Neutrophil (primary cell): Measurements from ENCODE around the gene FAHD1.

Source experiments
- H3K27ac ChIP-seq: fragments of 200-600 bp; sonication (generic); 2 replicates; pipeline ENCODE4 v1.5.1; 2016; ENCODE audit warnings: mild to moderate bottlenecking, moderate library complexity
- H3K27me3 ChIP-seq: fragments of 200-600 bp; sonication (generic); 2 replicates; pipeline ENCODE4 v1.6.0; 2016; ENCODE audit warnings: mild to moderate bottlenecking
- H3K36me3 ChIP-seq: fragments of 200-600 bp; sonication (generic); 2 replicates; pipeline ENCODE4 v1.5.1; 2017
- H3K4me1 ChIP-seq, 2 experiments: fragments of 200-600 bp in 1 of 2; sonication (generic) in 1 of 2; 1 replicate in 1 of 2; 2 replicates in 1 of 2; pipeline versions ENCODE4 v1.5.1 to v1.6.1; 2013 to 2016; ENCODE audit warnings: low read depth in 1 of 2, low read length in 1 of 2, mild to moderate bottlenecking in 1 of 2, moderate library complexity in 1 of 2; ENCODE audit not compliant: control insufficient read depth in 1 of 2, insufficient read depth in 1 of 2
- H3K4me3 ChIP-seq, 2 experiments: fragments of 200-600 bp in 1 of 2; sonication (generic) in 1 of 2; 1 replicate in 1 of 2; 2 replicates in 1 of 2; pipeline ENCODE4 v1.5.1; 2013 to 2016; ENCODE audit warnings: low read depth in 1 of 2, low read length in 1 of 2, mild to moderate bottlenecking in 1 of 2, moderate library complexity in 1 of 2
- H3K9me3 ChIP-seq: fragments of 200-600 bp; sonication (generic); 2 replicates; pipeline ENCODE4 v1.5.1; 2016
- CTCF ChIP-seq: fragments of 200-600 bp; sonication (generic); IDR thresholded peaks from 2 replicates; pipeline ENCODE4 v1.5.1; 2016; ENCODE audit warnings: antibody characterized with exemption

The FAHD1 gene

GRCh38 chr16:1810106-1810505, 16.9 kb upstream of the FAHD1 start:
- Histone ChIP-seq H3K27me3 (no peaks in the 10 kb centered on the region), H3K36me3 (peaks cover 69% of the 10 kb centered on the region), H3K4me1 (no peaks in the 10 kb centered on the region), H3K4me3 (no peak overlapping the region), H3K27ac (no peak overlapping the region), H3K9me3 (no peaks in the 10 kb centered on the region)
- no peak for TF ChIP-seq CTCF

DNA sequence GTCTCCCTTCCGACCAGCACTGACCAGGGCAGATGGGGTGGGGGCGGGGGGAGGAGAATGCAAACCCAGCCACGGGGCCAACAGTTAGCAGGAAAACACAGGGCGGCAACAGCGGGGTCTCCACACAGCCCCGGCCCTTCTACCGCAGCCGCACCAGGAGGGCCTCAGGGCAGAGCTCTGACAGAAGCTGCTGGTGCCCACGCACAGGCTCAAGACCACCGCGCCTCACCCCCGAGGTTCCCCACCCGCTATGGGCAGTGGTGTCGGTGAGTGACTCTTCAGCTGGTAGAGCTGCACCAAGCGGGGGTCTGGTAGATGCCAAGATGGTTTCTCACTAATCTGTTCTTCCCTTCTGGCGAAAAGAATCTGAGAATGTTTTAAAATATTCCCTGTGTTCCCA, 16.5 kb upstream of the FAHD1 start:
- Histone ChIP-seq H3K9me3 (no peaks in the 10 kb centered on the region), H3K4me1 (no peaks in the 10 kb centered on the region), H3K27ac (no peak overlapping the region), H3K36me3 (peaks cover 70% of the 10 kb centered on the region), H3K27me3 (no peaks in the 10 kb centered on the region), H3K4me3 (no peak overlapping the region)
- TF ChIP-seq CTCF: no peak

- Histone ChIP-seq H3K9me3 (no peaks in the 10 kb centered on the region), H3K27ac (no peak overlapping the region), H3K4me3 (no peak overlapping the region), H3K36me3 (peaks cover 75% of the 10 kb centered on the region), H3K27me3 (no peaks in the 10 kb centered on the region), H3K4me1 (no peaks in the 10 kb centered on the region)
- no peak for TF ChIP-seq CTCF
These were observed 14.3 kb upstream of the FAHD1 start for GRCh38 chr16:1812732-1813163.

- H3K36me3 ChIP-seq: peaks cover 77% of the 10 kb centered on the region
These were observed 11.5 kb upstream of the FAHD1 start for GRCh38 chr16:1815461-1815860.

DNA sequence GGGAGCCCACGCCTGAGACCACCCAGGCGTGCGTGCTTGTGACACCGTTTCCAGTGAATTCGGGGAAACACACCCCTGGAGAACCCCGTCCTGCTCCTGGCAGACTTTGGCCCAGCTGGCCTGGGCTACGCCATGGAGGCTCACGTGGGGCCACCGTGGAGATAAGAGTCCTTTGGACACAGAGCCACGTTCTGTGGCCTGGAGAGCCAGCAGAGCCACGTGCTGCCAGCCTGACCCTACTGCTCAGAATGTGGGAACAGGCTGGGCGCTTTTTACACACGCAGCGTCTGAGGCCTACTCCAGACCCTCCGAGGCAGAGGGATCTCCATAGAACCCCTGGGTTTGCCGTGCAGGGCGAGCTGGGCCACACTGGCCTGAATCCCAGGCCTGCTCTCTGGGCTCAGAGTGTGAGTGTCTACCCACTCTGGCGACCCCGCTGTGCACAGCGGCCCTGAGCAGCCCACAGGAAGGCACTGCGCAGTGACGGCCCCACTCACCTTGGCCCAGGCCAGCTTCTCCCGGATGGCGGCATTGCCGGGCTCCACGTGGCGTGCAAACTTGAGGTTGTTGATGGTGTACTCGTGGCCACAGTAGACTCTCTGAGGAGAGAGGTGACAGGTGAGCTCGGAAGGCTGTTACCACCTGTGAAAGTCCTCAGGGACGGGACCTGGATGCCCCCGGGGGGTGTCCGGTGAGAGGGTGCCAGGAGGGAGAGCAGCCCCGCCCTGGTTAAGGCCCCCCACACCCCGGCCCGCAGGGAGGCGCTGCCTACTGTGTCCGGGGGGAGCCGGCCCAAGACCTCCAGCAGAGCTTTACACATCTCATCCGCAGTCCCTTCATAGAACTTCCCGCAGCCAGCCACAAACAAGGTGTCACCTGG, 10.4 kb upstream of the FAHD1 start:
- H3K27me3 ChIP-seq: no peaks in the 10 kb centered on the region
- no peak for TF ChIP-seq CTCF

More at GRCh38 chr16:1815461-1815860, 11.5 kb upstream of the FAHD1 start:
- H3K27me3 ChIP-seq: no peaks in the 10 kb centered on the region
- no peak overlapping the region for H3K27ac ChIP-seq
- no peak overlapping the region for H3K4me3 ChIP-seq
- no peaks in the 10 kb centered on the region for H3K4me1 ChIP-seq
- H3K9me3 ChIP-seq: no peaks in the 10 kb centered on the region
- no peak for TF ChIP-seq CTCF

More for the DNA sequence above, 10.4 kb upstream of the FAHD1 start:
- Histone ChIP-seq H3K9me3 (no peaks in the 10 kb centered on the region), H3K4me3 (no peak overlapping the region), H3K27ac (no peak overlapping the region), H3K4me1 (no peaks in the 10 kb centered on the region), H3K36me3 (peaks cover 85% of the 10 kb centered on the region)
